Astrocyte of the cerebellum (primary cell): Measurements from ENCODE around the gene PGGT1B.

Experiments
- DNase-seq: peaks from one replicate; pipeline ENCODE4 v3.0.0-alpha.2; 2011; ENCODE audit warnings: low read depth
- H3K4me3 ChIP-seq: 2 replicates; pipeline ENCODE4 v1.5.1; 2011; ENCODE audit warnings: mild to moderate bottlenecking, low read depth, low read length, moderate library complexity
- in situ Hi-C: cut with HindIII; loops from 2 replicates; pipeline ENCODE4 v1.10.0; 2017; ENCODE audit warnings: low sequenced_read_pairs
- TF ChIP-seq, protein P1 (sequence below): IDR thresholded peaks from 2 replicates; pipeline ENCODE4 v1.5.1; 2012; ENCODE audit warnings: low read length, low read depth, moderate library complexity, mild to moderate bottlenecking; ENCODE audit errors: missing control alignments

PGGT1B gene

DNA sequence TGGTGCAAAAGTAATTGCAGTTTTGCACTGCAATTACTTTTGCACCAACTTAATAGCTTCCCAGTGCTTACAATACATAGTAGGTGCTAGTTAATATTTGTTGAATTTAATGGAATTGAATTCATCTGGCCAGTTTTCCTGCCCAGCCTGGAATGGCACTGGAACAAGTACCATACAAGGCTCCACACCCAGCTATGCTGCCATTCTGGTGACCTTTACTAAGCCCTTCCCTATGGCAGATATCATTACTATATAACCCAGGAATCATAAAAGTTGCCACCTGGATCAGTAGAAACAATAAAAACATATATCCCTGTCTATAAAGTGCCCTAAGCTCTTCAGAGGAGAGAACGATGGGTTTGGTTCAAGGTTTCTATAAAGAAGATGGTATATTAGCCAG, 70.6 kb downstream of the PGGT1B start:
- in situ Hi-C loops = loop anchor here (25.0 kb wide), 1 partner anchor 1805 kb away; no protein-coding TSS in a partner anchor

DNA sequence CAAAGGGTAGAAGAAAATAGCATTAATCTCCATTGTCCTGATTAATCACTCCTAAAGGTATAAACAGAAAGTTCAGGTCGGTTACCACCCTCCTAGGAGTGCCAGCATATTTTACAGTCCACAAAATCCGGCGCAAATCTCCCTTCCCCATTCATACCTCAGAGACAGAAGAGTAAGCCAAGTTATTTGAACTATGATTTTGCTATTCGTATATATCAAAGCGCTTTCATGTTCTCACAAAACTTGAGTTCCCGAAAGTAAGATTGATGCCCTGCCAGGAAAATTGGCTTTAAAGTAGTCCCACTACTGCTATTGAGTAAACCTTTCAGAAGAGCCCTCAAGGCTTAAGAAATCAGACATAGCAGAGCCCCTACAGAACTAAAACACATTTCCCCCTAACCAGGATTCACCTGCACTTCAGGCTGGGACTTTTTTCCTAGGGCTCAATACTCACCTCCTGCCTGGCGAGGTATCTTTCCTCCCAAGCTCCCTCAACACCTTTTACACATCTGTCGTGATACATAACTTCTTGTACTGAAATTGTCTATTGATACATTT, 71.1 kb downstream of the PGGT1B start:
- in situ Hi-C loops = loop anchor here (25.0 kb wide), 1 partner anchor 1804 kb away; no protein-coding TSS in a partner anchor
- no peak for DNase-seq
- H3K4me3 ChIP-seq = no peak overlapping the region
- TF ChIP-seq, protein P1, sequence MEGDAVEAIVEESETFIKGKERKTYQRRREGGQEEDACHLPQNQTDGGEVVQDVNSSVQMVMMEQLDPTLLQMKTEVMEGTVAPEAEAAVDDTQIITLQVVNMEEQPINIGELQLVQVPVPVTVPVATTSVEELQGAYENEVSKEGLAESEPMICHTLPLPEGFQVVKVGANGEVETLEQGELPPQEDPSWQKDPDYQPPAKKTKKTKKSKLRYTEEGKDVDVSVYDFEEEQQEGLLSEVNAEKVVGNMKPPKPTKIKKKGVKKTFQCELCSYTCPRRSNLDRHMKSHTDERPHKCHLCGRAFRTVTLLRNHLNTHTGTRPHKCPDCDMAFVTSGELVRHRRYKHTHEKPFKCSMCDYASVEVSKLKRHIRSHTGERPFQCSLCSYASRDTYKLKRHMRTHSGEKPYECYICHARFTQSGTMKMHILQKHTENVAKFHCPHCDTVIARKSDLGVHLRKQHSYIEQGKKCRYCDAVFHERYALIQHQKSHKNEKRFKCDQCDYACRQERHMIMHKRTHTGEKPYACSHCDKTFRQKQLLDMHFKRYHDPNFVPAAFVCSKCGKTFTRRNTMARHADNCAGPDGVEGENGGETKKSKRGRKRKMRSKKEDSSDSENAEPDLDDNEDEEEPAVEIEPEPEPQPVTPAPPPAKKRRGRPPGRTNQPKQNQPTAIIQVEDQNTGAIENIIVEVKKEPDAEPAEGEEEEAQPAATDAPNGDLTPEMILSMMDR = no peak

More for the DNA sequence above, 70.6 kb downstream of the PGGT1B start:
- no peak overlapping the region for H3K4me3 ChIP-seq
- DNase-seq = no peak
- TF ChIP-seq, protein P1 = no peak

DNA sequence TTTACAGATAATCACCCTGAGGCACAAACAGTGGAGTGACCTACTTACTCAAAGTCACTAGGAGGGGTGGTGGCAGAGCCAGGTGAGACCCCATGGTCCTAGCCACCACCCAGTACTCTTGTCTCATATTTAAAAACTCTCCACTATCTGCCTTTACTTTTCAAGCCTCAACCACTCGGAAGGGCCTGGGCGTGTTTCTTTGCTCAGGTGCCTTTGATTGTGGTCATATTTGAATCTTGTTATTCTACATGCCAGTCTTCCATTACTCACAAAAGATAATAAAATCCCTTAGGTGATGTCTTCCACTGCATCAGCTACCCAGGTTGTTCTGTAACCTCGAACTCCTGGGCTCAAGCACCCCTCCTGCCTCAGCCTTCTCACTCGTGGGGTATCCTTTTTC, 72.3 kb downstream of the PGGT1B start:
- DNase-seq = no peak
- in situ Hi-C loops = loop anchor here (25.0 kb wide), 1 partner anchor 1803 kb away; no protein-coding TSS in a partner anchor
- TF ChIP-seq, protein P1 = no peak

DNA sequence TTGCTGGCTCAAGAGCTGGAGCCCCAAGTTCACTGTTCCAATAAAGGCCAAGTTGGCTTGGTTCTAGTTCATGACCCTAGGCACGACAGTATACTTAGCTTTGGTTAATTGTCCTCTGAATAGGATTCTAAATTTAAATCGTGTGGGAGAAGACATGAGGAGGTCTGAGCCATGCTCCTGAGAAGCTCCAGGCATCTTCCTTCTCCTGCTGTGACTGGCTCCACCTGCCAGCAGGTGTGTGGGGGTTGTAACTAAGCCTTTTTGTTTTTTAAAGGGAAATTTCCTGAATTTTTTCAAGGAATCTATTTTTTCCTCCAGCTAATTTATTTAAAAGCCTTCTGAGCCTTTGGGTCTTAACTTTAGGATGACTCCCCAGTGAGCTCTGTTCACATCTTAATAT, 72.8 kb downstream of the PGGT1B start:
- DNase-seq = no peak
- no peak overlapping the region for H3K4me3 ChIP-seq
- TF ChIP-seq, protein P1 = no peak
- in situ Hi-C loops = loop anchor here (25.0 kb wide), 1 partner anchor 1803 kb away; no protein-coding TSS in a partner anchor

More for the DNA sequence above, 72.3 kb downstream of the PGGT1B start:
- no peak overlapping the region for H3K4me3 ChIP-seq

DNA sequence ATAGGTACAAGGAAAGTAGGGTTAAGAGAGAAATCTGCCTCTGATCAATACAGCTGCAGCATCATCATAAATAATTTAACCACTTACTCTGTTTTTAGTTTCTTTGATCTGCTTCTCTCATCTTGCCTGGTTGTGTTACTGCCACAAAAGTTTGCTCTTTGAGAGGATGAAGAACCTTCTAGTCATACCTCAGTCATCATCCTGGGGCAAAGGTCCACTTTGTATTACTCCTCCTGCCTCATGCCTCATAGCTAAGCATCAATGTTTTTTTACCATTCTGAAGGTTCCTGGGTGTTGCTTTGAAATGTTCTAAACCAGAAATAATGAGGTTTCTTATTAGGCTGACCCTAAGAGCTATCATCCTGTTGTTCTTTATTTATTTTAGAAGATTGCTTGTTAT, 75.9 kb downstream of the PGGT1B start:
- H3K4me3 ChIP-seq = no peak overlapping the region
- TF ChIP-seq, protein P1 = no peak
- no peak for DNase-seq
- in situ Hi-C loops = loop anchor here (25.0 kb wide), 1 partner anchor 1799 kb away; no protein-coding TSS in a partner anchor

DNA sequence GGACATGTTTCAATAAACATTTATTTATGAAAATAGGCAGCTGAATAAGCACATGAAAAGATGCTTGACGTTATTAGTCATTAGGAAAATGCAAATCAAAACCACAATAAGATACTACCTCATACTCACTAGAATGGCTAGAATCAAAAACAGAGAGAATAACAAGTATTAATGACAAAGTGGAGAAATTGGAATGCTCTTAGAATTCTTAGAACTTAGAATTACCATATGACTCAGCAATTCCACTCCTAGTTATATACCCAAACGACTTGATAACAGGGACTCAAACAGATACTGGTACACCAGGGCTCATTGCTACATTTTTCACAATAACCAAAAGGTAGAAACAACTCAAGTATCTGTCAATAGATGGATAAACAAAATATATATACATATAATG, 77.9 kb downstream of the PGGT1B start:
- TF ChIP-seq, protein P1 = no peak
- DNase-seq = no peak
- H3K4me3 ChIP-seq = no peak overlapping the region
- in situ Hi-C loops = loop anchor here (25.0 kb wide), 1 partner anchor 1797 kb away; no protein-coding TSS in a partner anchor
